ENCODE measurements around the gene TMEM74B.

- no peak for TF ChIP-seq CTCF (conservative IDR thresholded peaks at IDR 0.05; ENCODE audit: low read length)
- TF ChIP-seq EZH2phosphoT487 (IDR thresholded peaks at IDR 0.05; ENCODE audit: borderline replicate concordance, low read depth, low read length) = no peak
Observed at GRCh38 chr20:1169224-1169623, 15.6 kb downstream of the TMEM74B start.

Data from OCI-LY7 (cell line).